Panc1 (cell line): ENCODE data around the gene COG2.

ENCODE experiments used
- CTCF ChIP-seq: fragments of 450-650 bp; IDR thresholded peaks from 2 replicates; pipeline ENCODE4 v1.5.1; 2017; ENCODE audit warnings: mild to moderate bottlenecking
- POLR2AphosphoS5 ChIP-seq: IDR thresholded peaks from 2 replicates; pipeline ENCODE4 v1.6.1; 2012; ENCODE audit warnings: mild to moderate bottlenecking, low read depth, low read length, moderate library complexity
- REST ChIP-seq, 2 experiments: IDR thresholded peaks; 2 replicates each; pipeline ENCODE4 v1.6.1; 2011 to 2012; ENCODE audit warnings: low read depth in 2 of 2, control low read depth in 1 of 2, low read length in 1 of 2, mild to moderate bottlenecking in 1 of 2, moderate library complexity in 1 of 2; ENCODE audit not compliant: insufficient read depth in 1 of 2
- SIN3A ChIP-seq: IDR thresholded peaks from 2 replicates; pipeline ENCODE4 v1.6.1; 2012; ENCODE audit warnings: low read depth, mild to moderate bottlenecking, low read length, moderate library complexity, borderline replicate concordance; ENCODE audit not compliant: insufficient read depth
- TCF7L2 ChIP-seq: IDR thresholded peaks from 2 replicates; pipeline ENCODE4 v1.6.1; 2011; ENCODE audit warnings: mild to moderate bottlenecking, low read depth, low read length, inconsistent platforms

GRCh38 chr1:230708631-230709580 is 66.6 kb downstream of the COG2 start:
- TF ChIP-seq REST (IDR thresholded peaks at IDR 0.05; ENCODE audit: insufficient read depth in 1 of 2, low read depth in 2 of 2, low read length in 1 of 2) (no peak), CTCF (no peak), POLR2AphosphoS5 (no peak), SIN3A (no peak), TCF7L2 (no peak)
